NCI-H2107 (cell line): ENCODE results near the gene KCNH1.
"Not testable (repeated sequence)": the region's sequence is repeated elsewhere in the genome, so short reads cannot be mapped to it uniquely, and the experiment has no call there.

Source experiments
- DNase-seq: peaks from one replicate; lab custom pipeline; 2025; lab: John Stamatoyannopoulos, UW

The KCNH1 gene

GRCh38 chr1:211095381-211095780, 38.6 kb downstream of the KCNH1 start:
- no peak for DNase-seq

GRCh38 chr1:211092955-211093354, 41.0 kb downstream of the KCNH1 start:
- no peak for DNase-seq

- no peak for DNase-seq
These were observed 42.1 kb downstream of the KCNH1 start for GRCh38 chr1:211091867-211092266.

- no peak for DNase-seq
These were observed 44.4 kb downstream of the KCNH1 start for GRCh38 chr1:211089536-211089935.

- DNase-seq: no peak
These were observed 45.8 kb downstream of the KCNH1 start for GRCh38 chr1:211088156-211088555.

GRCh38 chr1:211082824-211083223, 51.1 kb downstream of the KCNH1 start:
- no peak for DNase-seq

- not testable (repeated sequence) for DNase-seq
These were observed 52.5 kb downstream of the KCNH1 start for GRCh38 chr1:211081447-211081846.

- no peak for DNase-seq
These were observed 65.0 kb downstream of the KCNH1 start for GRCh38 chr1:211068976-211069375.

GRCh38 chr1:211066781-211067384, 67.1 kb downstream of the KCNH1 start:
- DNase-seq: no peak

GRCh38 chr1:211041838-211042237, 92.1 kb downstream of the KCNH1 start:
- DNase-seq: not testable (repeated sequence)

GRCh38 chr1:211037095-211037494, 96.9 kb downstream of the KCNH1 start:
- no peak for DNase-seq

- no peak for DNase-seq
These were observed 97.4 kb downstream of the KCNH1 start for GRCh38 chr1:211036381-211037060.

- DNase-seq: no peak
These were observed 98.0 kb downstream of the KCNH1 start for GRCh38 chr1:211035821-211036380.

- DNase-seq: no peak
These were observed 99.9 kb downstream of the KCNH1 start for GRCh38 chr1:211033921-211034525.

- no peak for DNase-seq
These were observed 109.0 kb downstream of the KCNH1 start for GRCh38 chr1:211024901-211025300.

- no peak for DNase-seq
These were observed 114.7 kb downstream of the KCNH1 start for GRCh38 chr1:211019266-211019665.

- DNase-seq: no peak
These were observed 115.3 kb downstream of the KCNH1 start for GRCh38 chr1:211018690-211019089.

GRCh38 chr1:211017075-211017718, 116.8 kb downstream of the KCNH1 start:
- no peak for DNase-seq

- DNase-seq: no peak
These were observed 119.7 kb downstream of the KCNH1 start for GRCh38 chr1:211014275-211014674.

GRCh38 chr1:211013346-211014240, 120.4 kb downstream of the KCNH1 start:
- DNase-seq: no peak

- not testable (repeated sequence) for DNase-seq
These were observed 122.8 kb downstream of the KCNH1 start for GRCh38 chr1:211011128-211011527.

GRCh38 chr1:211009944-211010343, 124.0 kb downstream of the KCNH1 start:
- no peak for DNase-seq
